Measurements from ENCODE around the gene CELF4.
"Not testable (repeated sequence)": the region's sequence is repeated elsewhere in the genome, so short reads cannot be mapped to it uniquely, and the experiment has no call there.

The CELF4 gene

DNA sequence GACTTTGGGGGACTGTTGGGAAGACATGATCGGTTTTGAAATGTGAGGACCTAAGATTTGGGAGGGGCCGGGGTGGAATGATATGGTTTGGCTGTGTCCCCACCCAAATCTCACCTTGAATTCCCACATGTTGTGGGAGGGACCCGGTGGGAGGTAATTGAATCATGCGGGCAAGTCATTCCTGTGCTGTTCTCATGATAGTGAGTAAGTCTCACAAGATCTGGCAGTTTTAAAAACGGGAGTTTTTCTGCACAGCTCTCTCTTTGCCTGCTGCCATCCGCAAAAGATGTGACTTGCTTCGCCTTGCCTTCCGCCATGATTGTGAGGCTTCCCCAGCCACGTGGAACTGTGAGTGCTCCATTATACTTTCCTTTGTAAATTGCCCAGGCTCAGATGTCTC lies 207.5 kb downstream of the CELF4 start:
- not testable (repeated sequence) for DNase-seq (ENCODE audit: low read depth); H3K4me3 ChIP-seq (ENCODE audit: low read depth, low read length)

- DNase-seq (ENCODE audit: low read depth) = no peak
- no peak overlapping the region for H3K4me3 ChIP-seq (ENCODE audit: low read depth, low read length)
Measured at GRCh38 chr18:37355772-37356171, 209.8 kb downstream of the CELF4 start.

GRCh38 chr18:37351110-37351509 lies 214.5 kb downstream of the CELF4 start:
- no peak for DNase-seq (ENCODE audit: low read depth)
- no peak overlapping the region for H3K4me3 ChIP-seq (ENCODE audit: low read depth, low read length)

GRCh38 chr18:37348729-37349128 lies 216.9 kb downstream of the CELF4 start:
- no peak overlapping the region for H3K4me3 ChIP-seq (ENCODE audit: low read depth, low read length)
- DNase-seq (ENCODE audit: low read depth) = no peak

DNA sequence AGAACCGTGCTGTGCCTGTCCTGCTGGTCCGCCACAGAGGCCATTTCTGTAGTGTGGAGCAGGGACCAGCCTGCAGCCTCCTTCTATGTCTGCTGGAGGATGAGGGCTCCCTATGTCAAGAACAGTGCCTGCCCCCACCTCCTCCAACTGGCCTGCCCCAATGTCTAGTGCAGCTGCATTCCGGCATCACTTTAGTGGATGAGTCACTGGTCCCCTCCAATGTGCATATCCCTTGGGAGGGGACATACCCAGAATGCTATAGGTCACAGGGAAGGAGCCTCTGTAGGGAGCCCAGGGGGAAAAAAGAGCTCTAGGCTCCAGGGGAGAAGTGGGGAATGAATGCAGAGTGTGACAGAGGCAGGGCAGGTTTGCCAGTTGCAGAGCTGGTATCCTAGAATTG lies 219.6 kb downstream of the CELF4 start:
- DNase-seq (ENCODE audit: low read depth) = no peak
- no peak overlapping the region for H3K4me3 ChIP-seq (ENCODE audit: low read depth, low read length)

DNA sequence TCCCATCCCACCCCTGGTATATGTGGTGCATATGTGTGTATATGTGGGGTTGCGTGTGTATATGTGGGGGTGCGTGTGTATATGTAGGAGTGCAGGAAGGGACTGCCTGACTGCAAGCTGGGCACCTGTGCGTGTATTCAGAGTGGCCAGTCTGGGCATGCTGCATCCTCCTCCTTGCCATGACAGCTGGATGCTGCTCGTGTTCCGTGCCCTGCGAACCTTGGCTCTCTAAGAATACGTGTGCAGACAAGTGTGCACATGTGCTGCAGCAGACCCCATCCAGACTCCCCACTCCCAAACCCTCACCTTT lies 222.1 kb downstream of the CELF4 start:
- no peak overlapping the region for H3K4me3 ChIP-seq (ENCODE audit: low read depth, low read length)
- DNase-seq (ENCODE audit: low read depth) = no peak

GRCh38 chr18:37341473-37342086 lies 224.0 kb downstream of the CELF4 start:
- no peak for DNase-seq (ENCODE audit: low read depth)
- no peak overlapping the region for H3K4me3 ChIP-seq (ENCODE audit: low read depth, low read length)

DNA sequence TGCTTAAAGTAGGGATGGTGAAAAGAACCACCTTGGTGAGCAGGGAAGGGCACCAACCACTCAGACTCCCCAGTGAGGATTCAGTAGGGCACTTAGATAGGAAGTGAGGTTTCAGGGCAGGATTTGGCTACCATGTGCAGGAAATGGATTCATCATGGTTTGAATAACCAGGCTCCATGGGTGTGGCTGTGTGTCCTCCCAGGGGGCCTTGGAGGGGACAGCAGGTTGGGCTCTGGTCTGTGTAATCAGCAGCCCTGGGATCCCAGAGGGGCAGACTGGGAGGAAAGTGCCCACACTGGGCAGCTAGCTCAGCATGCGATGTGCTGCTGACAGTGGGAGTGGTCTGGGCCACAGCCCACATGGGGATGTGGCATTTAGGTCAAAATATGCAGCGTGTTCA lies 224.6 kb downstream of the CELF4 start:
- no peak overlapping the region for H3K4me3 ChIP-seq (ENCODE audit: low read depth, low read length)
- no peak for DNase-seq (ENCODE audit: low read depth)

GRCh38 chr18:37339701-37340215 lies 225.8 kb downstream of the CELF4 start:
- no peak for DNase-seq (ENCODE audit: low read depth)
- H3K4me3 ChIP-seq (ENCODE audit: low read depth, low read length) = no peak overlapping the region

- DNase-seq (ENCODE audit: low read depth) = no peak
- no peak overlapping the region for H3K4me3 ChIP-seq (ENCODE audit: low read depth, low read length)
Measured at GRCh38 chr18:37336568-37337285, 228.9 kb downstream of the CELF4 start.

GRCh38 chr18:37335409-37335736 lies 230.2 kb downstream of the CELF4 start:
- no peak overlapping the region for H3K4me3 ChIP-seq (ENCODE audit: low read depth, low read length)
- no peak for DNase-seq (ENCODE audit: low read depth)

DNA sequence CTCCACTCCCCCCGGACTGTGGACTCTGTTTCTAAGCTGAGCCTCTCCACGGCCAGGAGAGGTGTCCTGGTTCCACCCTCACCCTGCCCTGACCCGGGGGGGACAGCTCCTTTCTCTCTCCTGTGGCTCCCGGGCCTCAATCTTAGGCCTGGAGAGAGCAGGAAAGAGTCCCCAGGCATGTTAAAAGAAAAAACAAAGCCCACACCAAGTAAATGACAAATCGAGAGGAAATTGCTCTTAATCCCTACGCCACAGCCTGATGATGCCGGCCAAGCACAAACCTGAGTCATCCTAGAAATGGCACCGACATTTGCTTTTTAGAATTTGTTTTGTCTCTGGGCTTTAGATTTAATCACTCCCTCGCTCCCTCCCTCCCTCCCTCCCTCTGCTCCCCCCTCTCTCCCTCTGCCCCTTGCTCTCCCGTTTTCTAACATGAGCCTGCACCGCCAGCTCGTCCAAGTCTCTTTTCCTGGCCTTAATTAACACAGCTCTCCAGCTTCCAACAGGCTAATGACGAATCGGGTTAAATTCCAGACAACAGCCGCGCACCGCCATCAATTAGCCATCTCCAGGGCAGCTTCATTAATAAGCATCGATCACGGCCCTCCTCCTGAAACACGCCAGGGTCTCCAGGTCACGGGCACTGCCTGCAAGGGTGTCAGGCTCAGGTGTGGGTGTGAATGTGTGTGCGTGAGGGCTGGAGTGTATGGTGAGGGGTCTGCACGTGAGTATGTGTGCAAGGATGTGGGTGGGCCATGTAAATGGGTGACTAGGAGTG lies 230.8 kb downstream of the CELF4 start:
- DNase-seq (ENCODE audit: low read depth) = peak; percentile 13
- no peak overlapping the region for H3K4me3 ChIP-seq (ENCODE audit: low read depth, low read length)

DNA sequence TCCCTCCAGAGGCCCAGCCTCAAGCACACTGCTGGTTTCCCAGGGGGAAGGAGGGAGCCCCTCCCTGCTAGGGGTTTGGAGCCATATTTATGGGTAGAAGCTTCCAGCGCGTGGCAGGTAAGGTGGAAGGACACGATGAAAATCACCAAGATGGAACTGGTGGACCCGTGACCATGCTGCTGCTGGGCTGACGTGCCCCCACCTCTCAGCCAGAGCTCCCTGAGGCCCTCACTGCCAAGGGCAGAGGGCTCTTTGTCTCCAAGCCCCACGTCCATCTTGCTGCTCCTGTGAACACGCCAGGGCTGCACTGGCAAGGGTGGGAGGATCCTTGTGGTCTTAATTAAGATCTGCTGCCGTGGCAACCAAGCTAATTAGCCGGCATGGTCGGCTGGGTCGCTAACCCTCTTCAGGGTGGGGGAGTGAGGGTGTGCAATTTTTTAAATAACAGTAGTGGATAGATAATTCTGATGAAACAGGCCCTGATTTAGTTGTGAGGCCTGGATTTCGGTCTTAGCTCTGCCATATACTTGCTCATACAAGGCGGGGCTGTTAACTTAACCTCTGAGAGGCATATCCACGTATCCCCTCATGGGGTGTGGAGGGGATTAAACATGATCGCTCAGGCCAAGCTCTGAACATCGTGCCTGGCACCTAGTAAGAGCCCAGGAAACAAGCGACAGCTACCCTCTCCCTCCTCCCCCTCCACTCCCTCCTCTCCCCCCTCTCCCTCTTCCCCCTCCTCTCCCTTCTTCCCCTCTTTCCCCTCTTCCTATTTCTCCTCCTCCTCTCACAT lies 232.8 kb downstream of the CELF4 start:
- H3K4me3 ChIP-seq (ENCODE audit: low read depth, low read length) = no peak overlapping the region
- DNase-seq (ENCODE audit: low read depth) = no peak

DNA sequence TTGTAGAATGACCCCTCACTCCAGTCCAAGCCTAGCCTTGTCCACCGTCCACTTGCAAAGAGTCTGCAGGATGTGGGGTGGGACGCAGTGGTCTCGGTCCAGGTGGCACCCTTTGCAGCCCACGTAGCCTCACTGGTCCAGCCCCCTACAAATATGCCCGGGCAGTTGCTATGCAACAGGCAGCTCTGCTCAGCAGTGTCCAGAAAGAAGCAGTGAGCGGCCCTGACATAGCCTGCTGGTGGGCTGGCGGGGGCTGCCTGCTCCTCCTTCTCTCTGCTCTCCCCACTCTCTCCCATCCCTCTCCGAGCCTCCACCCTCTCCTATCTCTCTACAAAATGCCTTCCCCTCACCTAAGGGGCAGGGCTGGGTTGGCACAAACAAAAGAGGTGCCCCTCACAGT lies 233.4 kb downstream of the CELF4 start:
- no peak for DNase-seq (ENCODE audit: low read depth)
- no peak overlapping the region for H3K4me3 ChIP-seq (ENCODE audit: low read depth, low read length)

DNA sequence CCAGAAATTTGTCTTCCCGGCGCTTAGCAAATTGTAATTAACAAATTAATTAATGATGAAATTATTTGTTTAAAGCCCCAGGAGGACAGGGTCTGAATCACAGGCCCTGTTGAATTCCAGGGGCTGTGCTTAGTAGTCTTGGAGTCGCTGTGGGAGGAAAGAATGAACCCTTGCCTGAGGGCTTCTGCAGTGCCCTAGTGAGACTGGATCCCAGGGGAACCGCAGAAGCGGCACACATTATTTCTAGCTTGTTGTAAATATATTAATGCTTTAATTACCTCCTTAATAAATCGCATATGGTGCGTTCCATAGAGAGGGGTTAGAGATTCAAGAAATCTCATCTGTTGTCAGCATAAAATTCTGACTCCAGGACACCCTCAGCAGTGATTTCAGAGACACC lies 235.4 kb downstream of the CELF4 start:
- no peak for DNase-seq (ENCODE audit: low read depth)
- H3K4me3 ChIP-seq (ENCODE audit: low read depth, low read length) = no peak overlapping the region

GRCh38 chr18:37328946-37329719 lies 236.5 kb downstream of the CELF4 start:
- DNase-seq (ENCODE audit: low read depth) = no peak
- H3K4me3 ChIP-seq (ENCODE audit: low read depth, low read length) = no peak overlapping the region

GRCh38 chr18:37327063-37327577 lies 238.5 kb downstream of the CELF4 start:
- no peak overlapping the region for H3K4me3 ChIP-seq (ENCODE audit: low read depth, low read length)
- no peak for DNase-seq (ENCODE audit: low read depth)

DNA sequence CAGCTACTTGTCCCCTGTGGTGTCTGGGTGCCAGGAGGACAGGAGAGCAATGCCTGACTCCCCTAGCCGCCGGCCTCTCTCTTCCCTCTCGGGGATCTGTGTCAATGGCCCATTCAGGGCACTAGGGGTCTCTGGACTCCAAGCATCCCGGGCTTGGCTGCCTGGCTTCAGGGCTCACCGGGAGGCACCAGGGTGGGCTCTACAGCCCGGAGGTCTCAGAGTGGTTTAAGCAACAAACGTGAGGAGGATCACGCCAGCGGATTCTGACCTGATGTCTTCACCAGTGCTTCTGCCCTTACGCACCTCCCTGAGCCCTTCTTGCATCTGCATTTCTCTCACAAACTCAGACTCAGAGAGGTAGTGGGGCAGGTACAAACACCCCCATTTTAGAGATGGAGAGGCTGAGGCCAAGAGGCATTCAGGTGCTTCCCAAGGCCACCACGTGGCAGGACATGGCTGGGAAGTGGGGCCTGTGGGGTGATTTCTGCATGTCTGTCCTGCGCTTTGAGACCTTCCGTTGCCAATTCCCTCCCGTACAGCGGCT lies 243.0 kb downstream of the CELF4 start:
- DNase-seq (ENCODE audit: low read depth) = no peak
- no peak overlapping the region for H3K4me3 ChIP-seq (ENCODE audit: low read depth, low read length)
